HL-60/S4 treated with phorbol 12-myristate 13-acetate at 8.2 ng/mL for 4 days and 3 days (cell line): ENCODE data around the gene FGF11.

Source experiments
- in situ Hi-C: fragments of 300-500 bp; cut with MboI; formaldehyde crosslinking; loops from 2 replicates; pipeline ENCODE4 v1.15.0; 2022; ENCODE audit warnings: low sequenced_read_pairs

The FGF11 gene

DNA sequence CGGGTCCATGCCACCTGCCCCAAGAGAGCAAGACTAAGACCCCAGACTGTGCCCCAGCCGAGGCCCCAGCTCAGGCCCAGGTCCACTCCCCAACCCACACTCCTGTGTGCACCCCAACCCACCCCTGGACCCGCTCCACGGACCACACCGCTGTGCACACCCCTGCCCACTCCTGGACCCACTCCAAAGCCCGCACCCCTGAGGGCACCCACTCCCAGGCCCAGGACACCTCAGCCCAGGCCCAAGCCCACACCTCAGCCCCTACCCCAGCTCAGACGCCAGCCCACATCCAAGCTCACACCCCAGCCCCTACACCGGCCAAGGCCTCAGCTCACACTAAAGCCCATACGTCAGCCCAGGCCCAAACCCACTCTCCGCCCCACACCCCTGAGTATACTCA, 9.6 kb upstream of the FGF11 start:
- in situ Hi-C loops, result no loop called here

DNA sequence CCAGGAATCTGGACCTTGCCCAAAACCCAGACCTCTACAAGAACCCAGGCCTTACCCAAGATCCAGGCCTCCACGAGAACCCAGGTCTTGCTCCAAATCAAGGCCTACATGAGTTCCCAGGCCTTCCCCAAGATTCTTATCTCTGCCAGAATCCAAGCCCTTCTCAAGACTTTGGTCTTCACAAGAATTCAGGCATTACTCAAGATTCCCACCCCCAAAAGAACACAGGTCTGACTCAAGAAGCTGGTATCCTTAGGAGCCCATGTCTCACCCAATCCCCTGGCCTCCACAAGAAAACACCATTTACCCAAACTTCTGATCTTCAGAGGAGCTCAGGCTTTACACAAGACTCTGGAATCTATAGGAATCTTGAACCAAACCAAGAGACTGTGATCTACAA, 8.1 kb upstream of the FGF11 start:
- in situ Hi-C loops, result no loop called here

DNA sequence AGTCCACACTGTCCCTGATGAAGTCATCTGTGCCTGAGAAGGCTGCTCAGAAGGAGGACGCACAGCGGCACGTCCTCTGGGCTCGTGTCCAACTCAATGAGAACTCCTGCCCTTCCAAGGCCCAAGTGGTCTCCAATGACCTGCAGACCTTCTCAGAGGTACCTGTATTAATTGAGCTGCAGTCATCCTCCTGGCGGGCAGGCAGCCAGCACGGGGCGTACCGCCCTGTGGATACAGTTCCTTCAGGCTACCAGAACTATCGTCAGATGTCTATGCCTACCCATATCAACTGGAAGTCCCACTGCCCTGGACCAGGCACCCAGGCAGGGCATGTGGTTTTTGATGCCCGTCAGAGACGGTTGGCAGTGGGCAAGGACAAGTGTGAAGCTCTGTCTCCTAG, 7.0 kb upstream of the FGF11 start:
- in situ Hi-C loops, result no loop called here

GRCh38 chr17:7435676-7436555, 3.4 kb upstream of the FGF11 start:
- in situ Hi-C loops, result no loop called here

- in situ Hi-C loops, result no loop called here
Observed at GRCh38 chr17:7436556-7437368, 2.5 kb upstream of the FGF11 start.

GRCh38 chr17:7437369-7437863, 1.9 kb upstream of the FGF11 start:
- in situ Hi-C loops, result no loop called here

GRCh38 chr17:7437950-7438614, 1.2 kb upstream of the FGF11 start:
- in situ Hi-C loops, result no loop called here

DNA sequence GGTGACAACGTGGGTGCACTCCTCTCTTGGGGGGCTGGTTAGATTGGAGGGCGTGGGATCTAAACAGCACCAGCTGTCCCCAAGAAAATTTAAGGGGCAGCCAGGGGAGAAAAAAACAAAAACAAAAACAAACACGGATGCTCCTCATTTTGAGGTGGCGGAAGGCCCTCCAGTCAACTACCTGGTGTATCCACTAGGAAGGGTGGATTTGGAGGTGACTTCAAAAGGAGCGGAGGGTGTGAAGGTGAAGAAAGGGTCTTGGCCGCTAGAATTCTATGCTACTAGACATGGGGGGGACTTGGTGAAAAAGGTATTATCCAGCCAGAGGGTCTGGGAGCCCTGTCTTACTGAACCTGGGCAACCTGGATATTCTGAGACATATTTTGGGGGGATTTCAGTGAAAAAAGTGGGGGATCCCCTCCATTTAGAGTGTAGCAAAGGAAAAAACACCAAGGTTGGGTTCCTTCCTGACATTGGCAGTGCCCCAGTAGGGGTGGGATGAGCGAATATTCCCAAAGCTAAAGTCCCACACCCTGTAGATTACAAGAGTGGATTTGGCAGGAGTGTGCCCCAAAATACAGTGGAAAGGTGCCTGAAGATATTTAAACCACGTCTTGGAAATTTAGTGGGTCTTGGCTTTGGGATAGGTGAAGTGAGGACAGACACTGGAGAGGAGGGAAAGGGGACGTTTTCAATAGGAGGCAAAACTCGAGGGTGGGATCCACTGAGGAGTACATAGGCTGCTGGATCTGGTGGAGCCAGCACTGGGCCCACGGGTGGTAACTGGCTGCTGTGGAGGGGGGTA, 454 bp upstream of the FGF11 start:
- in situ Hi-C loops, result no loop called here

DNA sequence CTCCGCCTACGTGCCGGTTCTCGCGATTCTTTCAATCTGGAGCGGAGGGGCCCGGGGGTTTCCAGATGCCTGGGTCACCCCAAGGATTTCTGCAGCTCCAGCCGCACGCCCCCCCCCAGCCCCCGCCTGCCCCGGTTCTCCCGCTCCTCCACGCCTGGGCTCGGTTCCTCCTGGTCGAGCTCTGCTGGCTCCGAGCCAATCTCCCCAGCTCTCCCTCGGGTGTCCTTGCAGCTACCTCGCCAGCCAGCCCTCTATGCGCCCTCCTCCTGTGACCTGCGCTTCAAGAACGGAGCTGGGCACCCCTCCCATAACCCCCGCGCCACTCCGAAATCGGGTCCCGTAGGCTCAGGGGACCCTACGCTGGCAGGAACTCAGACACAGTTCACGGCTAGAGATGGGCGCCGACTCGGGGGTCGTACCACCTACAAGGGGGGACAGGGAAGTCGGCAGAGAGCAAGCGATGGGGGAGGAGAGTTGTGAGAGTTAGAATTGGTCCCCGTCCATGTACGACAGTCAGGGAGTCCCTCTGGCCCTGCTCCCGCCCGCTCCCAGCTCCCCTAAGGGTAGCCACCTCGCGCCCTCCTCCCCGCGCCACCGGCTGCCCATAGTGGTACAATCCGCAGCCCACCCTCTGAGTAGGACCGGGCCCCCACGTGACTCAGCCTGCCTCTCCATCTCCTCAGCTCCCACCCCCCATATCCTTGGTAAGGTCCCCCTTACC, 961 bp downstream of the FGF11 start:
- in situ Hi-C loops, result no loop called here

- in situ Hi-C loops, result no loop called here
Observed at GRCh38 chr17:7440834-7441195, 1.5 kb downstream of the FGF11 start.

DNA sequence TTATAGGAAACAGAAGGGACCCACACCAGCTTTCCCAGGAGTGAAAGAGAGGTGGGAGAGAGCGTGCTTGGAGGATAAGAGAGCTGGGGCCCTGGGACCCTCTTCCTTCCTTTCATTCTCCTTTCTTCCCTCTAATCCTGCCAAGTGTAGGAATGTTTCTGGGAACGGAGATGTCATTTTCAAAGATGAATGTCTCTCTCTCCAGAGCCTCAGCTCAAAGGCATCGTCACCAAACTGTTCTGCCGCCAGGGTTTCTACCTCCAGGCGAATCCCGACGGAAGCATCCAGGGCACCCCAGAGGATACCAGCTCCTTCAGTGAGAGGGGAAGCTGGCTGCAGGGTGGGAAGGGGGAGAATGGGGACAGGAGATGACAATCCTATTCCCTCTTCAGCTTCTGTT, 2.0 kb downstream of the FGF11 start:
- in situ Hi-C loops, result no loop called here

GRCh38 chr17:7442142-7442541, 2.8 kb downstream of the FGF11 start:
- in situ Hi-C loops, result no loop called here

GRCh38 chr17:7443499-7444485, 4.5 kb downstream of the FGF11 start:
- in situ Hi-C loops, result no loop called here

DNA sequence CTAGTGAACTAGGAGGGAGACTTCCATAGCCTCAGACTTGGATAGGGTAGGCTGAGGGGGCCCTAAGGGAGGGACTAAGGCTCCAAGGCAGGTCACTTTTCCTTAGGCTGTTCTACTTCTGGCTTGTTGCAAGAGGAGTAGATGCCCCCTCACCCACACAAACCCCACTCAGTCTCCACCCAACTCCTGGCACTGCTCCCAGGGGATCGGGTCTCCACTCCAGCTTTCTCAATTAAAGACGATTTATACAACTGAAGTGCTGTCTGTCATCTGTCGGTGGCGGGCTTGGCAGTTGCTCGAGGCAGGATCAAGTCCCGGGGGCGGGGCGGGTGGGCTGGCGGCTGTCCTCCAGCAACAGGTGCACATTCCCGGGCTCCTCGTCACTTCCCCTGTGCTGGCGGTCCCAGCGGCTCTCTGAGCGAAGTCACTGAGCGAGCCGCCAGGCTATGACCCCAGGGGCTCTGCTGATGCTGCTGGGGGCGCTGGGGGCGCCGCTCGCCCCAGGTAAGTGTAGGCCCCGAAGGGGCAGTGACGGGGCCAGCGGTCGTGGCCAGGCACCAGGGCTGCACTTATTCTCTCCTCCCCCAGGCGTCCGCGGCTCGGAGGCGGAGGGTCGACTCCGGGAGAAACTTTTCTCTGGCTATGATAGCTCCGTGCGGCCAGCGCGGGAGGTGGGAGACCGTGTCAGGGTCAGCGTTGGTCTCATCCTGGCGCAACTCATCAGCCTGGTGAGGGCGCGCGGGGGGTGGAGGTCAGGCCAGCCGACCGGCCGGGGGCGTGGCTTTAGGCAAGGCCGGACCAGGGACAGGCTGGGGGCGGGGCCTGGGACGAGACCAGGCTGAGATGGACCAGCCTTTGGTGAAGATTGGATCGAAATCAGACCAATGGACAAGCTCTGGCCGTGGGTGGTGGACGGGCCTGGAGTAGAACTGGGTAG, 5.6 kb downstream of the FGF11 start, which contains the start of gene CHRNB1:
Gene CHRNB1 (plus strand): TSS at position 380 of the 937 bp plus-strand sequence. CDS start 67 bp downstream, at position 447.
- in situ Hi-C loops, result no loop called here

GRCh38 chr17:7445619-7445968, 6.3 kb downstream of the FGF11 start:
- in situ Hi-C loops, result no loop called here

GRCh38 chr17:7448461-7448860, 9.1 kb downstream of the FGF11 start:
- in situ Hi-C loops, result no loop called here

GRCh38 chr17:7459961-7460545, 20.7 kb downstream of the FGF11 start:
- in situ Hi-C loops, result no loop called here
